Liver (tissue), 3 donors: Measurements from ENCODE around the gene PREX1.

Experiments used
- ATF3 ChIP-seq: IDR thresholded peaks from 2 replicates; pipeline ENCODE4 v1.6.1; 2016; ENCODE audit warnings: antibody characterized with exemption
- CTCF ChIP-seq: fragments of 150-350 bp; IDR thresholded peaks from 2 replicates; pipeline ENCODE4 v1.5.1; 2017; ENCODE audit warnings: improper control_type of control experiment, low read depth, low read length; ENCODE audit not compliant: missing input control
- EGR1 ChIP-seq, 2 donors: IDR thresholded peaks; 2 replicates each; pipeline ENCODE4 v1.6.1; 2016 to 2018; ENCODE audit warnings: antibody characterized with exemption in 2 of 2, low read depth in 2 of 2
- GABPA ChIP-seq, 2 donors: IDR thresholded peaks in 1 of 2; conservative IDR thresholded peaks in 1 of 2; 2 replicates each; pipeline ENCODE4 v1.6.1; 2016; ENCODE audit warnings: antibody characterized with exemption in 2 of 2, mild to moderate bottlenecking in 1 of 2, moderate library complexity in 1 of 2
- JUND ChIP-seq, 2 donors: IDR thresholded peaks; 2 replicates each; pipeline ENCODE4 v1.6.1; 2016; ENCODE audit warnings: antibody characterized with exemption in 2 of 2
- MAX ChIP-seq: IDR thresholded peaks from 2 replicates; pipeline ENCODE4 v1.6.1; 2016; ENCODE audit warnings: antibody characterized with exemption
- RAD21 ChIP-seq, 2 donors: IDR thresholded peaks; 2 replicates each; pipeline ENCODE4 v1.6.1; 2016; ENCODE audit warnings: antibody characterized with exemption in 2 of 2, mild to moderate bottlenecking in 2 of 2
- REST ChIP-seq: IDR thresholded peaks from 2 replicates; pipeline ENCODE4 v1.6.1; 2016; ENCODE audit warnings: antibody characterized with exemption, mild to moderate bottlenecking
- RXRA ChIP-seq, 2 donors: IDR thresholded peaks; 2 replicates each; pipeline ENCODE4 v1.6.1; 2017 to 2018; ENCODE audit warnings: antibody characterized with exemption in 2 of 2, mild to moderate bottlenecking in 1 of 2
- SP1 ChIP-seq: IDR thresholded peaks from 2 replicates; pipeline ENCODE4 v1.6.1; 2018; ENCODE audit warnings: antibody characterized with exemption, mild to moderate bottlenecking
- TAF1 ChIP-seq: conservative IDR thresholded peaks from 2 replicates; pipeline ENCODE4 v1.6.1; 2016; ENCODE audit warnings: antibody characterized with exemption, mild to moderate bottlenecking
- YY1 ChIP-seq: IDR thresholded peaks from 2 replicates; pipeline ENCODE4 v1.6.1; 2016; ENCODE audit warnings: antibody characterized with exemption, mild to moderate bottlenecking
- ZBTB33 ChIP-seq: IDR thresholded peaks from 2 replicates; pipeline ENCODE4 v1.6.1; 2016; ENCODE audit warnings: antibody characterized with exemption
- donor health status: healthy.
- donor health status: healthy.

- TF ChIP-seq RAD21 (IDR thresholded peaks at IDR 0.05) (no peak), MAX (no peak), CTCF (no peak), GABPA (IDR thresholded peaks at IDR 0.05 in 1 of 2, conservative IDR thresholded peaks at IDR 0.05 in 1 of 2) (no peak), ZBTB33 (no peak), REST (no peak), ATF3 (no peak), TAF1 (no peak), JUND (IDR thresholded peaks at IDR 0.05) (no peak), SP1 (no peak), YY1 (no peak), EGR1 (IDR thresholded peaks at IDR 0.05; ENCODE audit: low read depth in 2 of 2) (no peak), RXRA (IDR thresholded peaks at IDR 0.05) (no peak)
Observed at GRCh38 chr20:48787861-48788375, 39.9 kb downstream of the PREX1 start.
